ENCODE measurements around the gene DCX. TPM values are rescaled to one million over a fixed set of nuclear protein-coding genes. Genes with fewer than 3 reads are reported as not detected.
A peak's percentile ranks its signal among the peaks of the same experiment; 100 is the strongest.

The DCX gene
- polyA plus RNA-seq, 1 experiment = not detected

DNA sequence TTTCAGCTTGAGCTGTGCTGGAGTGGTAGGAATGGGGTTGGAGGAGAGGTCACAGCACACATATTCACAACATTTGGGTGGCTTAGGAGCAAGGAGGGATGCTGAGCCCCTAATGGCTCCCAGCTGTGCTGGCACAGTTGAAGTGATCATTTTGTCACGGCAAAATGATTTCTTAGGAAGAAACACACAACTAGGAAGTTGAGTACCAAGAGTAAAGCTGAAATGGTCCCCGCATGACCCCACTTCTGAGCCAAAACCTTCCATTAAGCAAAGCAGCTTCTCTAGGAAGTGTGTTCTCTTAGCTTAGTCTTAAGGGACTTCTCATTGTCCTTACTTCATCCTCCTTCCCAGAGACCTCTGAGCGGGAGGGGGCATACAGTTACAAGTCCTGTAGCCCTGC is 154.3 kb downstream of the DCX start:
- no peak overlapping the region for H3K27ac ChIP-seq (ENCODE audit: low read depth, low read length)
- no peaks in the 10 kb centered on the region for H3K9me3 ChIP-seq (ENCODE audit: control insufficient read depth, insufficient read depth, low read length)
- H3K27me3 ChIP-seq (ENCODE audit: control insufficient read depth, insufficient read depth, low read length) = no peaks in the 10 kb centered on the region
- DNase-seq (ENCODE audit: low read depth, low spot score) = no peak
- no peak overlapping the region for H3K4me3 ChIP-seq (ENCODE audit: low read depth, low read length)
- ChIA-PET POLR2A (no interaction called here), CTCF (no interaction called here)
- TF ChIP-seq, protein P1, sequence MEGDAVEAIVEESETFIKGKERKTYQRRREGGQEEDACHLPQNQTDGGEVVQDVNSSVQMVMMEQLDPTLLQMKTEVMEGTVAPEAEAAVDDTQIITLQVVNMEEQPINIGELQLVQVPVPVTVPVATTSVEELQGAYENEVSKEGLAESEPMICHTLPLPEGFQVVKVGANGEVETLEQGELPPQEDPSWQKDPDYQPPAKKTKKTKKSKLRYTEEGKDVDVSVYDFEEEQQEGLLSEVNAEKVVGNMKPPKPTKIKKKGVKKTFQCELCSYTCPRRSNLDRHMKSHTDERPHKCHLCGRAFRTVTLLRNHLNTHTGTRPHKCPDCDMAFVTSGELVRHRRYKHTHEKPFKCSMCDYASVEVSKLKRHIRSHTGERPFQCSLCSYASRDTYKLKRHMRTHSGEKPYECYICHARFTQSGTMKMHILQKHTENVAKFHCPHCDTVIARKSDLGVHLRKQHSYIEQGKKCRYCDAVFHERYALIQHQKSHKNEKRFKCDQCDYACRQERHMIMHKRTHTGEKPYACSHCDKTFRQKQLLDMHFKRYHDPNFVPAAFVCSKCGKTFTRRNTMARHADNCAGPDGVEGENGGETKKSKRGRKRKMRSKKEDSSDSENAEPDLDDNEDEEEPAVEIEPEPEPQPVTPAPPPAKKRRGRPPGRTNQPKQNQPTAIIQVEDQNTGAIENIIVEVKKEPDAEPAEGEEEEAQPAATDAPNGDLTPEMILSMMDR (IDR thresholded peaks at IDR 0.05; ENCODE audit: low read depth, low read length) = no peak

DNA sequence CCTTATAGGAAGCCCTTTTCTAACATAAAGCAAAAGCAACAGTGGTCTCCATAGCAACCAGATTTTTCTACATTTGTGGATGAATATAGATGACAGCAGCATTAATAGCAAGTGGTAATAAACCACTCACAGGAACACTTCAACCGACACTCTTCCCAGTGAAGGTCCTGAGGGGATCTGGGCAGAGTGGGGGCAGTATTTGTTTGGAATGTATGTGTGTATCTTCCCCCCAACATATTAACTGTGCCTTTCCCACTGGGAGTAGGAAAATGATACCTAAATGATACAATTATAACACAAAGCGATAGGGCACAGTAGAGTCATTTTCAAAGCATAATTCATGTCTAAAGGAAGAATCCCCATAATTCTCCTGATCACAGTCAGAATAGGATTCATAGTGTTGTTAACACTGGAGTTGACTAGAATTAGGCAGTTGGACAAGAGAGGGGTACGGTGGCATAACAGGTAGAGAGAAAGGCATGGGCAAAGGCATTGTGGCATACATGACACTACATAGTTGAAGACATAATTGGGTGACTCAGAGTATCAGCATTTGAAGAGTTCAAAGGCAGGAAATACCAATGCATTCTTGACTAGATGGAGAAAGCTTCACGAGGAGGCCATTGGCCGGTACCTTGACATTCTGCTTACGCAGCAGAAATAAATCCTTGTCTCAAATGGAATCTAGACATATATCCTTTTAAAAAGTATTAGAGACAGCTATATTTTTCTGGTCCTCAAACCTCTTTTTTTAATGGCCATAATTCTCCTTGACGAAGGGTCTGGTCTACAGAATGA is 156.9 kb downstream of the DCX start:
- POLR2A ChIA-PET = no interaction called here
- no peak for DNase-seq (ENCODE audit: low read depth, low spot score)
- TF ChIP-seq, protein P1 (IDR thresholded peaks at IDR 0.05; ENCODE audit: low read depth, low read length) = no peak
- Histone ChIP-seq H3K4me3 (ENCODE audit: low read depth, low read length) (no peak overlapping the region), H3K27me3 (ENCODE audit: control insufficient read depth, insufficient read depth, low read length) (no peaks in the 10 kb centered on the region), H3K9me3 (ENCODE audit: control insufficient read depth, insufficient read depth, low read length) (no peaks in the 10 kb centered on the region), H3K27ac (ENCODE audit: low read depth, low read length) (no peak overlapping the region)
- CTCF ChIA-PET = no interaction called here

DNA sequence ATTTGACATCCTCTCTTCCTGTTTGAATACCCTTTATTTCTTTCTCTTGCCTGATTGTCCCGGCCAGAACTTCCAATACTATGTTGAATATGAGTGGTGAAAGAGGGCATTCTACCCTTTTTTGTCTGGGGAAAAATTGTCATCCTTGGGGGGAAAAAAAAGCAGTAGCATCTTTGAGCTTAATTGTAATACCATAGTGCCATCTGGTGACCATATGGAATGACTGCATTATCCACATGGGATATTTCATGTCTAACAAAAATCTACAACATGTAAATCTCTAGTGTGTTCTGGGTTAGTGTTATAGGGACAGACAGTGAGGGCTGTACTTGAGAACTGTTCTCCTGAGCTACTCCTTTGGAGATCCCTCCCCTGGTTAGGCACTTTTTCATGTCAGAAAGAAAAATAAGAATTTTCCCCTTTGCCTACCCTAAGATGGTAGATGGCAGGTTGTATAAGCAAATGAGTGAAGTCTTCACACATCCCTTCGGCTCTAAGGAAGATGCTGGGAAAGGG is 167.7 kb downstream of the DCX start:
- CTCF ChIA-PET = interaction anchor here (0.6 to 1.1 kb wide), 4 partner anchors 13 to 391 kb away, joined by 3 to 10 read pairs (median 6); no protein-coding TSS in a partner anchor
- POLR2A ChIA-PET = no interaction called here
- Histone ChIP-seq H3K27me3 (ENCODE audit: control insufficient read depth, insufficient read depth, low read length) (no peaks in the 10 kb centered on the region), H3K4me3 (ENCODE audit: low read depth, low read length) (no peak overlapping the region), H3K9me3 (ENCODE audit: control insufficient read depth, insufficient read depth, low read length) (no peaks in the 10 kb centered on the region), H3K27ac (ENCODE audit: low read depth, low read length) (no peak overlapping the region)
- TF ChIP-seq, protein P1 (IDR thresholded peaks at IDR 0.05; ENCODE audit: low read depth, low read length) = peak; percentile 35
- no peak for DNase-seq (ENCODE audit: low read depth, low spot score)

Small RNA genes lying within 50 kb of the gene (small RNA-seq; reads per million reads assigned to genes)
- not detected for gene RNU6-496P (ENCODE audit: insufficient read length, low read depth)

Other genes starting within 250 kb of the DCX start
- gene CAPN6, start 141.7 kb downstream of the DCX start, polyA plus RNA-seq (2011; rRNA removed) = not detected in 2 replicates
- gene SERTM2, start 99.5 kb upstream of the DCX start, polyA plus RNA-seq (2011; rRNA removed) = 0.02 and 0.06 TPM in 2 replicates